Measurements from ENCODE around the gene VAMP8. TPM values are rescaled to one million over a fixed set of nuclear protein-coding genes. Genes with fewer than 3 reads are reported as not detected.
"Not testable (repeated sequence)": the region's sequence is repeated elsewhere in the genome, so short reads cannot be mapped to it uniquely, and the experiment has no call there.

VAMP8 gene
- total RNA-seq, 2 experiments from 2014 or later: 112 to 114 TPM

DNA sequence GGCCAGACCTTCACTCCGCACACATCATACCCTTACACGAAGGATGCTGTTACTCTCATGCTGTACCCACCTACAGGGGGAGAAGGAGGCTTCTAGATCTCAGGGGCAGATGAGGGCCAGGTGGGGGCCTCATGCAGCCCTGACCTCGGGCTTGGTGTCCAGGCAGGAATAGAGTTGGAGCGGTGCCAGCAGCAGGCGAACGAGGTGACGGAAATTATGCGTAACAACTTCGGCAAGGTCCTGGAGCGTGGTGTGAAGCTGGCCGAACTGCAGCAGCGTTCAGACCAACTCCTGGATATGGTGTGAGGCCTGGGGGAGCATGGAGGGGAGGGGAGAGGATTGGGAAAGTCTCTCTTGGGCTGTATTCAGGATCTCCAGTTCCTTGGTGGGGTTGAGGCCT is 14.2 kb downstream of the VAMP8 start:
- Mint-ChIP-seq H3K27ac (no peak overlapping the region), H3K4me1 (ENCODE audit: low read depth) (peaks cover 18% of the 10 kb centered on the region), H3K4me3 (no peak overlapping the region), H3K36me3 (peaks cover 4% of the 10 kb centered on the region), H3K27me3 (no peaks in the 10 kb centered on the region), H3K9me3 (no peaks in the 10 kb centered on the region)
- POLR2A ChIA-PET: interaction anchor here (0.9 kb wide), 1 partner anchor 14 kb away, joined by 3 read pairs; no protein-coding TSS in a partner anchor
- no peak for DNase-seq
- intact Hi-C loops (cut with micrococcal nuclease): no loop called here
- CTCF ChIA-PET: no interaction called here

DNA sequence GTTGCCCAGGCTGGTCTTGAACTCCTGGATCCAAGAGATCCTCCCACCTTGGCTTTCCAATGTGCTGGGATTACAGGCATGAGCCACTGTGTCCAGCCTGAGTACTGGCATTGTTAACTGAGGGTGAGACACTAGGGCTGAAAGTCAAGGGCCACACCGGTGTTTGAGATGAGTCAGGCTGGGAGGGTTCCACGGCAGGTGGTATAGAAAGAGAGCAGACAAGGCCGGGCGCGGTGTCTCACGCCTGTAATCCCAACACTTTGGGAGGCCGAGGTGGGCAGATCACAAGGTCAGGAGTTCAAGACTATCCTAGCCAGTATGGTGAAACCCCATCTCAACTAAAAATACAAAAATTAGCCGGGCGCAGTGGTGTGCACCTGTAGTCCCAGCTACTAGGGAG is 14.9 kb downstream of the VAMP8 start:
- ChIA-PET POLR2A (interaction anchor here (1.6 kb wide), 1 partner anchor 53 kb away, joined by 4 read pairs; the partner anchor contains the start of gene MAT2A), CTCF (interaction anchor here (1.0 kb wide), 1 partner anchor 45 kb away, joined by 3 read pairs; no protein-coding TSS in a partner anchor)
- intact Hi-C loops (cut with micrococcal nuclease); H3K9me3 Mint-ChIP-seq; H3K27me3 Mint-ChIP-seq; H3K4me3 Mint-ChIP-seq; H3K27ac Mint-ChIP-seq; DNase-seq: not testable (repeated sequence)
- peaks cover 25% of the 10 kb centered on the region for H3K4me1 Mint-ChIP-seq (ENCODE audit: low read depth)
- H3K36me3 Mint-ChIP-seq: peaks cover 10% of the 10 kb centered on the region

DNA sequence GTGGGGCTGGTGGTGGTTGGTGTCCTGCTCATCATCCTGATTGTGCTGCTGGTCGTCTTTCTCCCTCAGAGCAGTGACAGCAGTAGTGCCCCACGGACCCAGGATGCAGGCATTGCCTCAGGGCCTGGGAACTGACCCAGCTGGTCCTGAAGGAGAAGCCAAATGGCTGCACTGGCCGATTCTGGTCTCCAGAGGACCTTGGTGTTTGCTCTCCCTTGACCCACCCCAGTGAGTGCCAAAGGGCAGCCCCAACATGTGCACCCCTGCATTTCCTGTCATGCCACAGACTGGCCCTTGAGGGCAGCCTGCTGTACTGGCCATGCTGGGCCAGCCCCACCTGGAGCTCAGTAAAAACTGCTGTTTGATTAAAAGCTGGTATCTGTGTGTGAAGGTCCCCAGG is 15.6 kb downstream of the VAMP8 start:
- intact Hi-C loops (cut with micrococcal nuclease): no loop called here
- no peaks in the 10 kb centered on the region for H3K27me3 Mint-ChIP-seq
- peaks cover 10% of the 10 kb centered on the region for H3K36me3 Mint-ChIP-seq
- ChIA-PET POLR2A (interaction anchor here (1.6 kb wide), 1 partner anchor 53 kb away, joined by 4 read pairs; the partner anchor contains the start of gene MAT2A), CTCF (interaction anchor here (1.0 kb wide), 1 partner anchor 44 kb away, joined by 3 read pairs; no protein-coding TSS in a partner anchor)
- peaks cover 21% of the 10 kb centered on the region for H3K4me1 Mint-ChIP-seq (ENCODE audit: low read depth)
- H3K9me3 Mint-ChIP-seq: no peaks in the 10 kb centered on the region
- no peak overlapping the region for H3K27ac Mint-ChIP-seq
- DNase-seq: no peak
- no peak overlapping the region for H3K4me3 Mint-ChIP-seq

DNA sequence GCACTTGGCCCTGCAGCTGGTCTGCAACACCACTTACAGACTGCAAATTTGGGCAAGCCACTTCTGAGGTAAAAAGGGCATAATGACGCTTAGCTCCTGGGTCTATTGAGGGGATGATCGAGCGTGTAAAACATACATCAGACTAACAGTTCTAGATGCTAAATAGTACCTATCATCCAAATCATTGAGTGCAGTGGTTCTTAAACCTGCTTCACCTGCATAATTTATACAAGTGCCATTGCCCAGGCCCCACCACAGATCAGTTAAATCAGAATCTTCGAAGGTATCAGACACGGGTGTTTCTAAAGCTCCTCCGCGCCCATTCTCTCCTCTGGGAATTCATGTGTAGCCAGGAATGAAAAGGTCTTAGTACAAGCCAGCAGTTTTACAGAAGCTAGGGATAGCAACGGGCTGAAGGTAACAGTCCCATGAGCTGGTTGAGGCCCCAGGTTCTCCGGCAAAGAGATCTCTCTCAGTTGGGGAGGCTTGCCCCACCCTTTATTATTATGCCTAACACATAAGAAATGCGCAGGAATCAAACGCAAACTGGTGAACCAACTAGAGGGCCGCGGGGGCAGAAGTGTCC is 17.4 kb downstream of the VAMP8 start:
- Mint-ChIP-seq H3K4me3 (peak overlapping the region; percentile 97), H3K36me3 (peaks cover 10% of the 10 kb centered on the region), H3K27ac (peak overlapping the region; percentile 95), H3K27me3 (no peaks in the 10 kb centered on the region), H3K9me3 (no peaks in the 10 kb centered on the region), H3K4me1 (ENCODE audit: low read depth) (peaks cover 23% of the 10 kb centered on the region)
- CTCF ChIA-PET: interaction anchor here (0.6 to 4.1 kb wide), 6 partner anchors 10 to 443 kb away, joined by 3 to 16 read pairs (median 8); partner anchors contain the start of genes VAMP5 and VAMP8
- intact Hi-C loops (cut with micrococcal nuclease): loop anchor here (1.0 to 5.0 kb wide), 6 partner anchors 10 to 268 kb away; partner anchors contain the start of genes C2orf68, GGCX and TGOLN2
- POLR2A ChIA-PET: interaction anchor here (0.9 to 3.8 kb wide), 11 partner anchors 10 to 267 kb away, joined by 3 to 20 read pairs (median 6); partner anchors contain the start of genes C2orf68, ELMOD3, MAT2A and RETSAT
- no peak for DNase-seq

DNA sequence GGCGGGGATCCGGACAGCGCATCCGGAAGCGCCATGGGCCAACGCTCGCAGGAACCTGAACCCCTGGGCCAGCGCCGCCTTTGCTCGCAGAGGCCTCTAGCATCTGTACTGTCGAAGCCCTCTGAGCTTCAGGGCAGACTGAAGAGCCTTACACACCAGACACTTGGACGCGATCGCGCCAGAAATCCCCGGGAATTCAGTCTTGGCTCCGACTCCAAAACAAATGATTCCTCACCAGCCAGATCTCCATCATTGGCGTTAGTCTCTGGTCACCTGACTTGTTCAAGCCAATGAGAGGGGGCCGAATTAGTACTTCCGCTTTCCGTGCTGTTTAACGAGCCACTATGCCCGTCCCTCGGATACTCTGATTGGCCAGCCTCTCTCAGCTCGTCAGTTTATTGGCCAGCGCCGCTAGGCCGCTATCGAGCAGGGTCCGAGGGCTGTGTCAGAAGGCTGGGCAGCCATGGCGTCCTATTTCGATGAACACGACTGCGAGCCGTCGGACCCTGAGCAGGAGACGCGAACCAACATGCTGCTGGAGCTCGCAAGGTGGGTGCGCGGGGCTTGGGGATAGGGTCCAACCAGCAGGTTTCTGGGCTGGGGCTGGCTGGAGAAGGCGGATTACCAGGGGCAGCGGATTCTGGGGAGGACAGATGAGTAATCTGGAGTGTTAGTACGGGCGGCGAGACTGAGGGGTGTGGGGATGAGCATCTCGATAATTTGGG is 18.1 kb downstream of the VAMP8 start, which contains the start of gene RNF181:
Gene RNF181 (plus strand): TSS at position 445 of the 725 bp plus-strand sequence. CDS start 19 bp downstream, at position 464.
- peak within 1 kb of the TSS; percentile 95 for H3K27ac Mint-ChIP-seq
- intact Hi-C loops (cut with micrococcal nuclease): loop anchor here (1.0 to 5.0 kb wide), 6 partner anchors 10 to 268 kb away; partner anchors contain the start of genes C2orf68, GGCX and TGOLN2
- DNase-seq: peak; percentile 96
- H3K4me3 Mint-ChIP-seq: peak within 1 kb of the TSS; percentile 97
- H3K4me1 Mint-ChIP-seq (ENCODE audit: low read depth): peaks cover 23% of the 10 kb centered on the region
- ChIA-PET CTCF (interaction anchor here (0.6 to 4.1 kb wide), 9 partner anchors 11 to 442 kb away, joined by 3 to 16 read pairs (median 5); partner anchors contain the start of genes VAMP5 and VAMP8), POLR2A (interaction anchor here (1.0 to 3.8 kb wide), 10 partner anchors 9 to 267 kb away, joined by 3 to 20 read pairs (median 6); partner anchors contain the start of genes C2orf68, ELMOD3, MAT2A and RETSAT)
- H3K27me3 Mint-ChIP-seq: no peaks in the 10 kb centered on the region
- H3K36me3 Mint-ChIP-seq: peaks cover 10% of the 10 kb centered on the region
- no peaks in the 10 kb centered on the region for H3K9me3 Mint-ChIP-seq

DNA sequence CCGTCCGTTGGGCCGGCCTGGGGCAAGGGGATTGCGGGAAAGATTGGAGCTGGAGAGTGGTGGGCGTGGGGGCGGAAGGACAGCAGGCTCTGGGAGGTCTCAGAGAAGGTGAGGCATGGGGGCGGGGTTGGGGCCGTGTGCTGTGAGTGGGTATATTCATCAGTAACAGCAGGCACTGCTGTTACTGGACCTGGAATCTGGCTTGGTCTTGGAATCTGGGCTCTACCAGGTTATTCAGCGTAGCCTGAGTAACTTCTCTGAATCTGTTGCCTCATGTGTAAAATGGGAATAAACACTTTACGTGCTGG is 18.6 kb downstream of the VAMP8 start:
- no peaks in the 10 kb centered on the region for H3K9me3 Mint-ChIP-seq
- ChIA-PET CTCF (interaction anchor here (0.9 to 4.1 kb wide), 7 partner anchors 11 to 212 kb away, joined by 3 to 16 read pairs (median 5); partner anchors contain the start of gene VAMP5), POLR2A (interaction anchor here (1.0 to 3.8 kb wide), 10 partner anchors 9 to 268 kb away, joined by 3 to 20 read pairs (median 6); partner anchors contain the start of genes C2orf68, ELMOD3, MAT2A and RETSAT)
- peaks cover 23% of the 10 kb centered on the region for H3K4me1 Mint-ChIP-seq (ENCODE audit: low read depth)
- intact Hi-C loops (cut with micrococcal nuclease): loop anchor here (5.0 kb wide), 1 partner anchor 269 kb away; the partner anchor contains the start of gene TGOLN2
- H3K27me3 Mint-ChIP-seq: no peaks in the 10 kb centered on the region
- H3K36me3 Mint-ChIP-seq: peaks cover 10% of the 10 kb centered on the region
- peak overlapping the region; percentile 97 for H3K4me3 Mint-ChIP-seq
- DNase-seq: peak; percentile 55
- H3K27ac Mint-ChIP-seq: peak overlapping the region; percentile 95

DNA sequence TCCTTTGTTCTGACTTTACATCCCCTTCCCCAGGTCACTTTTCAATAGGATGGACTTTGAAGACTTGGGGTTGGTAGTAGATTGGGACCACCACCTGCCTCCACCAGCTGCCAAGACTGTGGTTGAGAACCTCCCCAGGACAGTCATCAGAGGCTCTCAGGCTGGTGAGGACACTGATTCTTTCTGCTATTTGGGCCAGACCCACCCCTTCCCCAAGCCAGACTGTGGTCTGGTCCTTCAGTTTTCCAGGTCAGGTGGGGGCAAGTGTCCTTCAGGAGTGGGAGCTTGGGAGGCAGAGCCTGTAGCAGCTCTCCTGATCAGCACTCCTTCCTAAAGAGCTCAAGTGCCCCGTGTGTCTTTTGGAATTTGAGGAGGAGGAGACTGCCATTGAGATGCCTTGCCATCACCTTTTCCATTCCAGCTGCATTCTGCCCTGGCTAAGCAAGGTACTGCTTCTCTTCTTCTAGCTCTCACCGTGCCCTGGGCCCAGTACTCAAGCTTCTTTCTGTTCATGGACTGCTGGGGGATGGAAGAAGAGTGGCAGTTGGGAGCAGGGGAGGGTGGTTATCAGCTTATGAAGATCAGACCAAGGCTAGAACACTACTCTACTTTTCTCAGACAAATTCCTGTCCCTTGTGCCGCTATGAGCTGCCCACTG is 19.2 kb downstream of the VAMP8 start:
- peak overlapping the region; percentile 97 for H3K4me3 Mint-ChIP-seq
- H3K36me3 Mint-ChIP-seq: peaks cover 10% of the 10 kb centered on the region
- H3K27me3 Mint-ChIP-seq: no peaks in the 10 kb centered on the region
- CTCF ChIA-PET: interaction anchor here (1.4 to 4.1 kb wide), 5 partner anchors 12 to 213 kb away, joined by 3 to 16 read pairs (median 10); partner anchors contain the start of gene VAMP5
- peaks cover 26% of the 10 kb centered on the region for H3K4me1 Mint-ChIP-seq (ENCODE audit: low read depth)
- peak overlapping the region; percentile 95 for H3K27ac Mint-ChIP-seq
- POLR2A ChIA-PET: interaction anchor here (1.4 to 3.8 kb wide), 6 partner anchors 8 to 269 kb away, joined by 4 to 20 read pairs (median 13); partner anchors contain the start of genes C2orf68, ELMOD3, RETSAT and TGOLN2
- no peaks in the 10 kb centered on the region for H3K9me3 Mint-ChIP-seq
- no peak for DNase-seq
- intact Hi-C loops (cut with micrococcal nuclease): loop anchor here (5.0 kb wide), 1 partner anchor 269 kb away; the partner anchor contains the start of gene TGOLN2

DNA sequence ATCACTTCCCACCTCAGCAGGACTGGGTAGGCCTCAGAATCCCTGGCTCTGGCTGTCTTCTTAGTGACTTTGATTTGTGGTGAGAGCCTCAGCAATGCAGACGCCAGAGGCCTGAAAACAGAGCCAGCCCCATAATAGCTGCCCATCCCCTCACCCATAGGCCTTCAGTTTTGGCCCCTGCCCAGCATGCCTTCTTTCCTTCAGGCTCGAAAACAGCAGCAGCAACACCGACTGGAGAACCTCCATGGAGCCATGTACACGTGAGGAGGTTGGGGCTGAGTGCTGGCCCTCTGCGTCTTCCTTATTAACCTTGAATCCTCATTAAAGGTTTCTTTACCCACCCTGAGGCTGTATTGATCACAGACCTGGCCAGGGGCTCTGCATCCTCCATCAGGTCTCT is 19.9 kb downstream of the VAMP8 start:
- Mint-ChIP-seq H3K36me3 (peaks cover 10% of the 10 kb centered on the region), H3K4me1 (ENCODE audit: low read depth) (peaks cover 31% of the 10 kb centered on the region), H3K27ac (peak overlapping the region; percentile 45), H3K27me3 (no peaks in the 10 kb centered on the region), H3K4me3 (peak overlapping the region; percentile 97), H3K9me3 (no peaks in the 10 kb centered on the region)
- intact Hi-C loops (cut with micrococcal nuclease): loop anchor here (5.0 kb wide), 1 partner anchor 270 kb away; the partner anchor contains the start of gene TGOLN2
- DNase-seq: no peak
- ChIA-PET POLR2A (interaction anchor here (0.7 to 3.8 kb wide), 3 partner anchors 13 to 279 kb away, joined by 3 to 19 read pairs (median 12); partner anchors contain the start of genes C2orf68 and VAMP5), CTCF (interaction anchor here (1.7 to 4.1 kb wide), 2 partner anchors 40 to 214 kb away, joined by 4 to 16 read pairs; no protein-coding TSS in a partner anchor)

DNA sequence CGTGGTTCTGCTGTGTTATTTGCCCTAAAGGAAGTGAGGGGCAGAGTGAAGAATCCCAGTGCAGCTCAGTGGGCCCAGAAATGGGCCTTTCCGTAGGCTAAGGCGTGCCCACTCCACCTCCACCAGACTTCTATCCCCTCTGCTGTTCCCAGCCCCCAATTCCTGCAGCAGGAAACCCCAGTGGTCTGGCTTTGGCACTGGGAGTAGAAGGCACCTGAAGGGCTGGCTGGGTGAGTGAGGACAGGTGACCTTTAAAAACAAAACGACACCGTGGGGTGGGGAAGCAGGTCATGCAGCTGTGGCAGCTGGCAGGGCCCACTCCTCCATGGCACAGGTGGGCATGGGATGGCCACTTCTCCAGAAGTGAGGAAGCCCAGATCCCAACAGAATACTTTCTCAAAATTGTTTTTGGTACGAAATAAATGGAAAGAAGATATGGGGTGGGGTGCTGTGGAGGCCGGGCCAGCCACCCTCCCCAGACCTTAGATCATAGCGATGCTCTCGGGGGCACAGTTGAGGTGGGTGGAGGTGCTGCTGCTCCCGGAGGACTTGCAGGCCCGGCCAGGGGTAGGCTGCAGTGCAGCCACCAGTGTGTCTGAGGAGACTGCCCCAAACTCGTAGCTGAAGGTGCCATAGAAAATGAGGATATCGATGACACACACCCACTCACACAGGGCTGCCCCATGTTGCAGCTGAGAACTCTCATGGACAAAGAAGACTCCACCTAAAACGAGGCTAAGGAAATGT is 21.4 kb downstream of the VAMP8 start:
- no peak overlapping the region for H3K27ac Mint-ChIP-seq
- H3K9me3 Mint-ChIP-seq: no peaks in the 10 kb centered on the region
- CTCF ChIA-PET: interaction anchor here (0.6 kb wide), 1 partner anchor 21 kb away, joined by 3 read pairs; no protein-coding TSS in a partner anchor
- no peak overlapping the region for H3K4me3 Mint-ChIP-seq
- POLR2A ChIA-PET: interaction anchor here (0.9 kb wide), 1 partner anchor 60 kb away, joined by 3 read pairs; the partner anchor contains the start of gene MAT2A
- H3K36me3 Mint-ChIP-seq: peaks cover 10% of the 10 kb centered on the region
- no peak for DNase-seq
- intact Hi-C loops (cut with micrococcal nuclease): loop anchor here (5.0 kb wide), 1 partner anchor 271 kb away; the partner anchor contains the start of gene TGOLN2
- H3K4me1 Mint-ChIP-seq (ENCODE audit: low read depth): peaks cover 36% of the 10 kb centered on the region
- no peaks in the 10 kb centered on the region for H3K27me3 Mint-ChIP-seq

DNA sequence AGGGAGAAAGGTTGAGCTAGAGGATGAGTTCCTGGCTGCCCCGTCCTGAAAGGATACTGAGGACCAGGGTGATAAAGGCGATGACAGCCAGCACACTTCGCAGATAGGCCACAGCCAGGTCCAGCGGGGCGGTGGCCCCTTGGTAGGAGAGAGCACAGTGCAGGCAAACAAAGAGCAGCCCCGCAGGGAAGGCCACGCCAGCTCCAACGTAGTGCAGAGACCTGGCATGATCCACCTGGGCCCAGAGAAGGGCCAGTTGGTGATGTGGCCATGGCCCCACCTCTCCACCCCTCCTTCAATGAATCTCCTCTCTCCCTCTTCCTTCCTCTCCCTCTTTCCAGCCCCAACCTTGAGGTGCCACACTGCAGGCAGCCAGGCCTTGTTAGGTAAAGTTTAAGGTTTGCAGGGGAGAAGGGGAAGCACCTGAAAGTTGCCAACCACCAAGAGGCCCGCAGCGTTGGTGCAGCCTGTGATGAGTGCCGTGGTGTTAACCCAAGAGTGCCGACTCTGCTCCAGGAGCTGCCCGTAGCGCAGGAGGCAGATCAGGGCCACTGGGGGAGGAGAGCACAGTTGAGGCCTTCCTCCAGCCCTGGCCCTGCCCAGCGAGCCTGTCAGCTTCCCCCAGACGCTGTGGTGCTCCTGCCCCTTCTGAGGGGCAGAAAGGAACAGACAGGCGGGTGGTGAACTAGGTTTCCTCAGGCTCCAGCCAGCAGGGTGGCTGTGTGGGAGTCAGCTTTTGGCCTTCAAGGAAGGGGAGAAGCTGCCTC is 22.3 kb downstream of the VAMP8 start:
- peaks cover 10% of the 10 kb centered on the region for H3K36me3 Mint-ChIP-seq
- no peak overlapping the region for H3K4me3 Mint-ChIP-seq
- intact Hi-C loops (cut with micrococcal nuclease): loop anchor here (2.0 to 5.0 kb wide), 2 partner anchors 15 to 272 kb away; partner anchors contain the start of genes TGOLN2 and VAMP5
- H3K27ac Mint-ChIP-seq: peak overlapping the region; percentile 23
- no peak for DNase-seq
- CTCF ChIA-PET: interaction anchor here (0.6 to 1.0 kb wide), 4 partner anchors 21 to 47 kb away, joined by 3 to 4 read pairs (median 3); no protein-coding TSS in a partner anchor
- no peaks in the 10 kb centered on the region for H3K27me3 Mint-ChIP-seq
- POLR2A ChIA-PET: interaction anchor here (0.7 to 0.9 kb wide), 2 partner anchors 21 to 61 kb away, joined by 3 read pairs; partner anchors contain the start of gene MAT2A
- H3K4me1 Mint-ChIP-seq (ENCODE audit: low read depth): peaks cover 33% of the 10 kb centered on the region
- H3K9me3 Mint-ChIP-seq: no peaks in the 10 kb centered on the region

Data from activated CD4-positive, alpha-beta memory T cell treated with anti-CD3 and anti-CD28 coated beads for 36 hours (primary cell).